Transverse colon (tissue), 4 donors: ENCODE results near the gene LHFPL3. TPM values are rescaled to one million over a fixed set of nuclear protein-coding genes. Genes with fewer than 3 reads are reported as not detected.

Experiments used
- DNase-seq: peaks from one replicate; pipeline ENCODE4 v3.0.0-alpha.2; 2019
- H3K27ac ChIP-seq, 4 donors: fragments of 200-600 bp; sonication (generic); 2 replicates each; pipeline ENCODE4 v1.5.1; 2016 to 2018; ENCODE audit warnings: inconsistent platforms in 4 of 4
- H3K27me3 ChIP-seq: fragments of 200-600 bp; sonication (generic); 2 replicates; pipeline ENCODE4 v1.5.1; 2017; ENCODE audit warnings: inconsistent platforms
- H3K36me3 ChIP-seq, 4 donors: fragments of 200-600 bp; sonication (generic); 2 replicates each; pipeline ENCODE4 v1.5.1; 2017 to 2019; ENCODE audit warnings: inconsistent platforms in 4 of 4
- H3K4me1 ChIP-seq, 4 donors: fragments of 200-600 bp; sonication (generic); 2 replicates each; pipeline ENCODE4 v1.5.1; 2017 to 2020; ENCODE audit warnings: inconsistent platforms in 4 of 4
- H3K4me3 ChIP-seq, 4 donors: fragments of 200-600 bp; sonication (generic); 1 replicate in 1 of 4; 2 replicates in 3 of 4; pipeline versions ENCODE4 v1.5.1 to v1.6.1; 2017 to 2019; ENCODE audit warnings: inconsistent platforms in 4 of 4
- H3K9me3 ChIP-seq, 2 donors: fragments of 200-600 bp; sonication (generic); 2 replicates each; pipeline ENCODE4 v1.5.1; 2017 to 2019; ENCODE audit warnings: inconsistent platforms in 2 of 2
- CTCF ChIP-seq, 5 experiments: fragments of 200-600 bp in 3 of 5; fragments of 450-650 bp in 2 of 5; sonication (generic) in 3 of 5; IDR thresholded peaks; 1 replicate in 2 of 5; 2 replicates in 3 of 5; pipeline ENCODE4 v1.5.1; 2016 to 2017; ENCODE audit warnings: antibody characterized with exemption in 5 of 5, inconsistent platforms in 3 of 5, mild to moderate bottlenecking in 2 of 5, moderate library complexity in 1 of 5
- EP300 ChIP-seq: sonication (generic); formaldehyde crosslinking; IDR thresholded peaks from one replicate; pipeline ENCODE4 v1.6.1; 2017; ENCODE audit warnings: antibody characterized with exemption, low read depth
- POLR2A ChIP-seq: fragments of 450-650 bp; IDR thresholded peaks from one replicate; pipeline ENCODE4 v1.6.1; 2016; ENCODE audit warnings: antibody characterized with exemption, mild to moderate bottlenecking, moderate library complexity
- POLR2AphosphoS5 ChIP-seq, 3 donors: sonication (generic); formaldehyde crosslinking; IDR thresholded peaks; one replicate each; pipeline ENCODE4 v1.6.1; 2016; ENCODE audit warnings: antibody characterized with exemption in 3 of 3
- WGBS, 2 donors: methylation state at CpG; one replicate each; pipeline ENCODE4 v1.1.5; 2018; ENCODE audit warnings: low coverage in 1 of 2; 5-methylcytosine and 5-hydroxymethylcytosine counted together
- in situ Hi-C, 4 donors: fragments of 200-750 bp; cut with MboI; loops; one replicate each; pipeline versions ENCODE4 v1.15.0 to v1.15.1; 2017; ENCODE audit warnings: low sequenced_read_pairs in 3 of 4, low pct_ligation_motif_present in 1 of 4, low pct_unique_long_range_greater_than_20kb in 1 of 4
- intact Hi-C: fragments of 100-400 bp; cut with DNase I; formaldehyde crosslinking; loops from one replicate; pipeline ENCODE4 v1.15.1; 2023; ENCODE audit warnings: low total_unique reads
- total RNA-seq, 4 donors: library from RNA; depleted of rRNA; stranded (reverse); fragments of >200 nt; gene quantifications; one replicate each; pipeline ENCODE4 v1.1.0, GENCODE V29; 2016

The LHFPL3 gene
- total RNA-seq, 4 donors from 2014 or later = 0.27 to 0.80 (median 0.32) TPM; not detected in 1

- 72 to 80% methylated on average over 1 to 3 of the region's 3 CpGs for WGBS, 2 donors
- intact Hi-C loops (no loop called here), in situ Hi-C loops (no loop called here)
- H3K36me3 ChIP-seq = no peaks in the 10 kb centered on the region
- no peaks in the 10 kb centered on the region for H3K4me1 ChIP-seq
- DNase-seq = no peak
- TF ChIP-seq POLR2AphosphoS5 (IDR thresholded peaks at IDR 0.05) (no peak), POLR2A (no peak), CTCF (IDR thresholded peaks at IDR 0.05) (no peak), EP300 (no peak)
- H3K9me3 ChIP-seq = no peaks in the 10 kb centered on the region
- H3K4me3 ChIP-seq = no peak overlapping the region
- H3K27me3 ChIP-seq = no peaks in the 10 kb centered on the region
- no peak overlapping the region for H3K27ac ChIP-seq
Measured at GRCh38 chr7:104458875-104459274, 130.5 kb downstream of the LHFPL3 start.

GRCh38 chr7:104469166-104469820, 140.9 kb downstream of the LHFPL3 start:
- TF ChIP-seq CTCF (IDR thresholded peaks at IDR 0.05) (no peak), EP300 (no peak), POLR2AphosphoS5 (IDR thresholded peaks at IDR 0.05) (peak in 1 of 3 donors; percentile 15), POLR2A (no peak)

GRCh38 chr7:104480529-104480928, 152.1 kb downstream of the LHFPL3 start:
- in situ Hi-C loops = no loop called here
- H3K4me1 ChIP-seq = no peaks in the 10 kb centered on the region
- TF ChIP-seq EP300 (no peak), CTCF (IDR thresholded peaks at IDR 0.05) (no peak), POLR2A (no peak), POLR2AphosphoS5 (IDR thresholded peaks at IDR 0.05) (no peak)
- WGBS, 2 donors = 55 to 67% methylated on average over 3 of the region's 3 CpGs
- DNase-seq = no peak
- H3K36me3 ChIP-seq = no peaks in the 10 kb centered on the region
- H3K4me3 ChIP-seq = no peak overlapping the region
- intact Hi-C loops = no loop called here
- H3K27me3 ChIP-seq = no peaks in the 10 kb centered on the region
- no peaks in the 10 kb centered on the region for H3K9me3 ChIP-seq
- H3K27ac ChIP-seq = no peak overlapping the region

More at GRCh38 chr7:104469166-104469820, 140.9 kb downstream of the LHFPL3 start:
- Histone ChIP-seq H3K4me1 (peaks cover 0 to 7% (median 2%) of the 10 kb centered on the region in 4 donors), H3K4me3 (no peak overlapping the region), H3K27me3 (no peaks in the 10 kb centered on the region), H3K36me3 (no peaks in the 10 kb centered on the region), H3K27ac (peak overlapping the region; percentile 29 to 58 (median 50)), H3K9me3 (no peaks in the 10 kb centered on the region)
- in situ Hi-C loops = no loop called here
- DNase-seq = no peak
- intact Hi-C loops = no loop called here
- 40 to 50% methylated on average over 1 of the region's 1 CpG for WGBS, 2 donors

GRCh38 chr7:104482362-104483037, 154.1 kb downstream of the LHFPL3 start:
- H3K4me1 ChIP-seq = peaks cover 0 to 4% (median 2%) of the 10 kb centered on the region in 4 donors
- peak; percentile 59 for DNase-seq
- intact Hi-C loops (no loop called here), in situ Hi-C loops (no loop called here)
- H3K36me3 ChIP-seq = no peaks in the 10 kb centered on the region
- H3K4me3 ChIP-seq = no peak overlapping the region
- H3K27ac ChIP-seq = no peak overlapping the region
- TF ChIP-seq POLR2AphosphoS5 (IDR thresholded peaks at IDR 0.05) (no peak), POLR2A (no peak), CTCF (IDR thresholded peaks at IDR 0.05) (no peak), EP300 (no peak)
- WGBS, 2 donors = 50 to 56% methylated on average over 5 to 6 of the region's 6 CpGs
- H3K9me3 ChIP-seq = no peaks in the 10 kb centered on the region
- no peaks in the 10 kb centered on the region for H3K27me3 ChIP-seq
